ENCODE measurements around the gene TMEM94.
"Not testable (repeated sequence)": the region's sequence is repeated elsewhere in the genome, so short reads cannot be mapped to it uniquely, and the experiment has no call there.

The TMEM94 gene

DNA sequence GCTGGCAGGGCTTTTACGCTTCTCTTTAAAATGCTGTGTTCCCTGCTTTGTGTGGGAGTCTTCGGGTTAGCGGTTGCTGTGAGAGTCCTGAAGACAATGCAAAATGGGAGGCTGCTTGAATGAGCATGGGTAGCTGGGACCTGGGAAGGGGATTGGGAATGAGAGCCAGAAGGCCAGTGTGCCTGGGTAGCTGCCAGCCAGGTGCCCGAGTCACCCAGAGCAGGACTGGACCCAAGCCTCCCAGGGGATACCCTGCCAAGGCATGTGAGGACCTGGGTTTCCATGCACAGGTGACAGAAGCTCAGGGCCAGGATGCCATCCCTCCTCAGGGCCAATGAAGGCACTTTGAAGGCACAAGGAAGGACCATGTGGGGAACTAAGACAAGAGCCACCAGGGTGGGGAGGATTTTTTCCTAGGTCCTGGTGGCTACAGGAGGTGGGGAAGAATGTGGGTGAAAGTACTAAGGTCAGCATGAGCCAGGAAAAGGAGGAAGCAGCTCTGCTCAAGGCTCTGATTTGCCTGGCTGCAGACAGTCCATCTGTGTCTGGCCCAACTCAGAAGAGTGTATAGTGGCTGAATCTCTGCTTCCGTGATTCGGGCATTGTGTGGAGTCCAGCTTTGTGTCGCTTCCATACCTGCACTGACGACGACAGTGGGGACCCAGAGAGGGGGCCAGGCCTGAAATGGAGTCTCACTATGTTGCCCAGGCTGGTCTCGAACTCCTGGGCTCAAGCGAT is 20.5 kb downstream of the TMEM94 start:
- DNase-seq (ENCODE audit: low spot score): no peak

DNA sequence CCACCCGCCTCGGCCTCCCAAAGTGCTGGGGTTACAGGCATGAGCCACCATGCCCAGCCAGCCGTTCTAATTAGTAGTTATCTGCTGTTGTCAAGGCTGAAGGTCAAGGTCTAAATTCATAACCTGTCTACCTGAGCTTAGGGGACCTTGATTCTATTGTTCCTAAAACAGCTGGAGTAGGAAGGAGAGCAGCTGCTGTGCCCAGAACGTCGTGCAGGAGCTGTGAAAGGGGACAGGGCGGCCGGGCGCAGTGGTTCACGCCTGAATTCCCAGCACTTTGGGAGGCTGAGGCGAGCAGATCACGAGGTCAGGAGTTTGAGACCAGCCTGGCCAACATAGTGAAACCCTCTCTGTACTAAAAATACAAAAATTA is 21.0 kb downstream of the TMEM94 start:
- not testable (repeated sequence) for DNase-seq (ENCODE audit: low spot score)

DNA sequence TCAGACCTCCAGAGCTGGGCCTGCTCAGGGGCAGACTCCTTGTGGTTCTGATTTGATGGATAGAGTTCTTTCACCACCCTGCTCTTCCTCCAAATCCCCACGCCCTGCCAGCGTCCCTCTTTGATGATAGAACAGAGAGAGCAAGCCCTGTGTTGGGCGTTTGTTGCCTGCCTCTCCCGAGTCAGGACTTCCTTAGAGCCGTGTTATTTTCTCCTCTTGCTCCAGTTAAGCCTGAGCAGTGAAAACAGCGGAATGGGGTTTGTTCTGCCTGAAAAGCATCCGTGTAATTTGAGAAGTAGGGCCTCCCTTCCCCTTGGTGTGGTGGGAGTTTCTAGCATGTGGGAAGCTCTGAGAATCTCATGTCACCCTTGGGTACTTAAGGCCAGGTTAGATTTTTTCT is 22.1 kb downstream of the TMEM94 start:
- DNase-seq (ENCODE audit: low spot score): no peak

GRCh38 chr17:75480281-75480680 is 23.8 kb downstream of the TMEM94 start:
- DNase-seq (ENCODE audit: low spot score): no peak

- no peak for DNase-seq (ENCODE audit: low spot score)
Observed at GRCh38 chr17:75481194-75482068, 25.0 kb downstream of the TMEM94 start.

DNA sequence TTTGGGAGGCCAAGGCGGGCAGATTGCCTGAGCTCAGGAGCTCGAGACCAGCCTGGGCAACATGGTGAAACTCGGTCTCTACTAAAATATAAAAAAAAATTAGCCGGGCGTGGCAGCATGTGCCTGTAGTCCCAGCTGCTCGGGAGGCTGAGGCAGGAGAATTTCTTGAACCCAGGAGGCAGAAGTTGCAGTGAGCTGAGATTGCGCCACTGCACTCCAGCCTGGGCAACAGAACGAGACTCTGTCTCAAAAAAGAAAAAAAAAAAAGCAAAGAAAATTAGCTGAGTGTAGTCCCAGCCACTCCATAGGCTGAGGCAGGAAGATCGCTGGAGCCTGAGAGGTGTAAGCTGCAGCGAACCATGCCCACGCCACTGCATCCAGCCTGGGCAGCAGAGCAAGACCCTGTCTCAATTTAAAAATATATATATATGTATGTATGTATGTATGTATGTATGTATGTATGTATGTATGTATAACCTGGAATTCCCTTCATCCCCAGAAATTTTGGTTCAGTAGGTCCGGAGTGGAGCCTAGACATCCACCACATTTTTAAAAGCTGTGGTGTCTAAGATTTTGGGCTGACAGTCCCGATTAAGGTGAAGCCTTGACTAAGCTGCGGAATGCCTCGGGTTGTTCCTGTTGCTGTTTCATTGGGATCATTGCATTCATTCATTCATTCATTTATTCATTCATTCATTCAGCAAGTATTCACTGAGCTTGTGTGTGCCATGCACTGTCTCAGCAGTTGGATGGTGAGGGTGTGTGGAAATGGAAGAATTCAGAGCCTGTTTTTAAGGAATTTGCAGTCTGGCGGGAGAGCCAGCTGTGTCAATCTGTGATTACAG is 25.9 kb downstream of the TMEM94 start:
- DNase-seq (ENCODE audit: low spot score): no peak

- DNase-seq (ENCODE audit: low spot score): no peak
Observed at GRCh38 chr17:75485688-75486087, 29.3 kb downstream of the TMEM94 start.

DNA sequence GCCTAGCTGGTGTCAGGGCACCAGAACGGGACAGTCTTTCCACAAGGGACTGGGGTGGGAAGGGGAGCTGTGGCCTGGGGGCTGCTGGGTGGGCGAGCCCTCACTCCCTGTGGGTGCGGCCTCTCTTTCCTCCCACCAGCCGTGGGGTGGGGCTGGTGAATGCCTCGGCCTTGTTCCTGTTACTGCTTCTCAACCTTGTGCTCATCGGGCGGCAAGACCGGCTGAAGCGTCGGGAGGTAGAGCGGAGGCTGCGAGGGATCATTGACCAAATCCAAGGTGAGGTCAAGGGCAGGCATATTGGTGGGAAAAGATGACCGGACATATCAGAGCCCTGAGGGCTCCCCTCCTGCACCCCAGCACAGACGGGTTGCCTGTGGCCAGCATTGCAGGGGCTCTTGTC is 29.7 kb downstream of the TMEM94 start:
- no peak for DNase-seq (ENCODE audit: low spot score)

GRCh38 chr17:75486951-75487350 is 30.5 kb downstream of the TMEM94 start:
- no peak for DNase-seq (ENCODE audit: low spot score)

GRCh38 chr17:75487351-75488070 is 31.1 kb downstream of the TMEM94 start:
- no peak for DNase-seq (ENCODE audit: low spot score)

GRCh38 chr17:75488693-75489510 is 32.5 kb downstream of the TMEM94 start:
- DNase-seq (ENCODE audit: low spot score): no peak

- no peak for DNase-seq (ENCODE audit: low spot score)
Observed at GRCh38 chr17:75489511-75489955, 33.1 kb downstream of the TMEM94 start.

- no peak for DNase-seq (ENCODE audit: low spot score)
Observed at GRCh38 chr17:75490173-75490743, 33.8 kb downstream of the TMEM94 start.

GRCh38 chr17:75490953-75491649 is 34.7 kb downstream of the TMEM94 start:
- DNase-seq (ENCODE audit: low spot score): no peak

GRCh38 chr17:75491680-75492079 is 35.2 kb downstream of the TMEM94 start:
- DNase-seq (ENCODE audit: low spot score): no peak

GRCh38 chr17:75492555-75493168 is 36.2 kb downstream of the TMEM94 start:
- DNase-seq (ENCODE audit: low spot score): no peak

DNA sequence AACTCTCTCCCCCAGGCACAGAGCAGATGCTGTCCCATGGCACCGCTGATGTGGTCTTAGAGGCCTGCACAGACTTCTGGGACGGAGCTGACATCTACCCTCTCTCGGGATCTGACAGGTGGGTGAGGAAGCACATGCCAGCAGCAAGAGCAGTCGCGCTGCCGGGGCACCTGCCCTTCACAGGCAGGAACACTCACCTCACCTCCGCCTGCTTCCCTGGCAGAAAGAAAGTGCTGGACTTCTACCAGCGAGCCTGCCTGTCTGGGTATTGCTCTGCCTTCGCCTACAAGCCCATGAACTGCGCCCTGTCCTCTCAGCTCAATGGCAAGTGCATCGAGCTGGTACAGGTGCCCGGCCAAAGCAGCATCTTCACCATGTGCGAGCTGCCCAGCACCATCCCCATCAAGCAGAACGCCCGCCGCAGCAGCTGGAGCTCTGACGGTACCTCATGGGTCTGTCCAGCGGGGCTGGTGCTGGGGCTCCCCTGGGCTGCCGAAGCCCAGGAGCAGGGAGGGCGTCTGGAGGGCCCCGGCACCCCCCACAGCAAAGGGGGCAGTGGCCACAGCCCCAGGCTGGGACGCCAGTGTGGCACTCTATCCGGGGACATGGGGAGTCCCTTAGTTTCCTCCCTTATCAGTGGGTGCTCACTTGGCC is 37.2 kb downstream of the TMEM94 start:
- DNase-seq (ENCODE audit: low spot score): no peak

- no peak for DNase-seq (ENCODE audit: low spot score)
Observed at GRCh38 chr17:75494326-75494877, 38.0 kb downstream of the TMEM94 start.

DNA sequence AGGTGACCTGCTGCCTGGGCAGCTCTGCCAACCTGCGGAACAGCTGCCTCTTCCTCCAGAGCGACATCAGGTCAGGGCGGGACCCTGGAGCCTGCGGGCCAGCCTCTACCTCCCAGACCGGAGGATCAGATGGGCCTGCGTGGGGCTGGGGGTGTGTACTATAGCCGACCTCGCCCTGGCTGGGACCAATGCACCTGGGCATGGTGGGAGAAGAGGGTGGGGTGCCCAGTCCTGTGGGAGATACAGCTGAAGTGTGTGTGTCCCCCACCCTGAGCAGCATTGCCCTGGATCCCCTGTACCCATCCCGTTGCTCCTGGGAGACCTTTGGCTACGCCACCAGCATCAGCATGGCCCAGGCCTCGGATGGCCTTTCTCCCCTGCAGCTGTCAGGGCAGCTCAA is 39.6 kb downstream of the TMEM94 start:
- DNase-seq (ENCODE audit: low spot score): no peak

All from LoVo (cell line).